GM18858 (cell line): ENCODE data around the gene RNF157.
"Not testable (repeated sequence)": the region's sequence is repeated elsewhere in the genome, so short reads cannot be mapped to it uniquely, and the experiment has no call there.

Source experiments
- ATAC-seq: cut with Tn5 transposase; IDR thresholded peaks from one replicate; pipeline ENCODE4 v1.9.1; 2021; ENCODE audit not compliant: unreplicated experiment

The RNF157 gene

GRCh38 chr17:76195281-76196096 is 44.8 kb downstream of the RNF157 start:
- ATAC-seq = no peak

GRCh38 chr17:76193591-76193990 is 46.7 kb downstream of the RNF157 start:
- no peak for ATAC-seq

DNA sequence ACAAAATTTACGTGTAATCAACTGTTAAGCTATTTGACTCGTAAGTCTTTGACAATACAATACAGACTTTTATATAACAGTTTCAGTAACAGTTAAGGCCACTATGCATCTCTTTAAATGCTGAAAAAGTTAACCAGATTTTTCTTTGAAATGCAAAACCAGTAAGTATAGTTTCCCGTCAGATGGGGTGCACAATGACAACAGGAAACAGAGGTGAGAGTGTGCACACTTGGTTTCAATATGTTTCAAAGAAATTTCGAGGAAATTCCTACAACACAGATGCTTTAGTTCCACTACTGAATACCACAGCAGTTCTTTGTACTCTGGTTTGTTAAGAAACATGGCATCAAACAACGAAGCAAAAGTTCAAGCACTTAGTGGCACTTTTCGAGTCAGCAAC is 48.4 kb downstream of the RNF157 start:
- ATAC-seq = peak; percentile 35

DNA sequence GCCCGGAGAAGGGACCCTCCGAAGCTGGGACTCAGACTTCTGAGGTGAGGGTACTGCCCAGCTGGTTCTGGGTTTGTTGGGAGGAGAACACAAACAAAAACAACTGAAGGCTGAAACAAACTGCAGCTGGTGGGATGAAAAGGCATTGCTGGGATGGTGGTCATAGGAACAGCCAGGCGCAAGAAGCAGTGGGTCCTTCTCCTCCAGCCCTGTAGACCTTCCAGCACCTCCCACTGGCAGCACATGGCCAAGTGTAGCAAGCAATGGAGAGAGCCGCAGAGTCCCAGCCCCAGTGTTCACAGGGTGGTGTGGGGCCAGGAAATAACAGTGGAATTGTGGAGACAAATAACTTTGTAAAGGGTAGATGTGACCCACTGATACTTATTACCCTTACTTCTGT is 50.6 kb downstream of the RNF157 start:
- ATAC-seq = no peak

GRCh38 chr17:76189247-76189646 is 51.0 kb downstream of the RNF157 start:
- no peak for ATAC-seq

GRCh38 chr17:76188213-76189016 is 51.9 kb downstream of the RNF157 start:
- ATAC-seq = no peak

- not testable (repeated sequence) for ATAC-seq
These were observed 53.5 kb downstream of the RNF157 start for GRCh38 chr17:76186774-76187173.

DNA sequence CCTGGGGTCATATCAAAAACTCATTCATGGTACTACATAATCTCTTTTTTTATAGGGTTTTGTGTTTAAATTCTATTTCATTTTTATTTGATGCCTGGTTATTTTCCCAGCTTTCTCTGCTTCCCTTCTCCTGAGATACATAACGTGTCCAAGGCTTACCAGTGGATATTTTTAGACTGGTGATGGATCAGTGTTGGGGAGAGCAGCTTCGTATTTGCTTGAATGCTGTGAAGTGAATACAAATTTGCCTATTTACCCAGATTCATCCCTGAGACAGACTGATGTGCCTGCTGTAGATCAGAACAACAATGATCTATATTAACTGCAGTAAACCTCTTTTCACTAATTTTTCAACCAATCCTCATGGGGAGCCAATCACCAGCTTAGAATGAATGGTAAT is 56.0 kb downstream of the RNF157 start:
- ATAC-seq = no peak

GRCh38 chr17:76182016-76182764 is 58.1 kb downstream of the RNF157 start:
- peak; percentile 63 for ATAC-seq

GRCh38 chr17:76179496-76180467 is 60.5 kb downstream of the RNF157 start:
- ATAC-seq = no peak

- no peak for ATAC-seq
These were observed 62.2 kb downstream of the RNF157 start for GRCh38 chr17:76178124-76178523.

DNA sequence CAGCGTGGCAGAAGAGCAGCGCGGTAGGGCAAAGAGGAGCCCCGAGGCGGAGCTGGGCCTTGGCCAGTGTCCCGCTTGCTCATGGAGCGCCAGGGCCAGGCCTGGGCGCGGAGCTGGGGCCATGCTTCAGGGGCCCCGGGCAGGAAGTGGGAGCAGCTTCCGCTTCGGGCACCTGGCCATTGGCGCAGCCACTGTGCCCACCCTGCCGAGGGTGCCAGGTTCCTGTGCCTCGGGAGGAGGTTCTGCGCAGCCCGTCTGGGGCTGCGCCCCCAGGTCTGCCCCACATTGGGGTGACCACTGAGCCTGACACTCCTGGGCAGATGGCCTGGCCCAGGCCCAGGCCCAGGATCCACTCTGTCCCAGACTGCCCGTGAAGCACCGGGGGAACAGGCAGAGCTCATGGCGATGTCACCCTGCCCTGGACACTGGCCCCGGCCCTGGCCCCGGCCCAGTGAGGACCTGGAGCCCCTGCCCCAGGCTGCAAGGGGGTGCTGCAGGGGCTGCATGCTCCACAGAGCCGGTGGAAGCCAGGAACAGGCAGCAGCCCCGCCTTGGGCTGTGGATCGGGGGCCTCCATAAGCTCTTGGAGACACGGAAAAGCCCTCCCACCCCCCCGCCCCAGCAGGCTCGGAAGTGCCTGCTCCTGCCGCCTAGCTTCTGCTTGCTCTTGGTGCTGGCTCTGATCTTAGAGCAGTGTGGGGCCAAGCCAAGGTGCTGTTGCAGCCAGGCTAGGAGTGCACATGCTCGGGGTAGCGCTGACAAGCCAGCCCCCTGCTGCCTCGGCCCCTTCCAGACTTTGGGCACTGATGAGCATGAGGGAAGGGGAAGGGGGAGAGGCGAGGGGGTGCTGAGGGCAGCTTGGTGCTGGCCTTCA is 63.4 kb downstream of the RNF157 start:
- ATAC-seq = no peak

- no peak for ATAC-seq
These were observed 66.3 kb downstream of the RNF157 start for GRCh38 chr17:76174037-76174436.

GRCh38 chr17:76173474-76173873 is 66.8 kb downstream of the RNF157 start:
- ATAC-seq = no peak

DNA sequence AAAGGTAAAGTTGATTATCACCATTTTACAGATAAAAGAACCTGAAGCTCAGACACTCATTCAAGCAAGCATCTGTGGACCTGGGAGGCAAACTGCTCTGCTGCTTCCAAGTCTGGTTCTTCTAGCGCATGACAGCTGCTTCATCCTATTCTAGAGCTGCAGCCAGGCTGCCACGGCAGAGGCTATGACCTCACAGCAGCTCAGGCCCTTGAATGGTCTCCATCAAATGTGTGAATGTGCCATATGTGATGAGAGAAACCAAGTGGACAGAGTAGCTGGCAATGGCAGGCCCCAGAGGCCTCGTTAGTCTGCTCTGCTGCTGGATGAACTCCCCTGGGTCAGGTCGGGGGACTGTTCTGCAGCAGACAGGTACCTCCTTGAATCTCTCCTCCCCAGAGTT is 68.6 kb downstream of the RNF157 start:
- no peak for ATAC-seq

DNA sequence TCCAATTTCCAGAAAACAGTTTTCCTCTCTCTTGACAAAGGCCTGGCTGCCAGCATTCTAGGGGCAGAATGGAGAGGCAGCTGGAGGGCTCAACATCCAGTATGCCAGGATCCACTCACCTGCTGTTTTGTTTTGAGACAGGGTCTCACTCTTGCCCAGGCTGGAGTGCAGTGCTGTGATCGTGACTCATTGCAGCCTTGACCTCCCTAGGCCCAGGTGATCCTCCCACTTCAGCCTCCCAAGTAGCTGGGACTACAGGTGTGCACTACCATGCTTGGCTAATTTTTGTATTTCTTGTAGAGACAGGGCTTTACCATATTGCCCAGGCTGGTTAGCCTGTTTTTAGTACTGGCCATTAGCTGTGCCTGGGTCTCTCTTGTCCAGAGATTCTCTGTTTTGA is 70.2 kb downstream of the RNF157 start:
- no peak for ATAC-seq

DNA sequence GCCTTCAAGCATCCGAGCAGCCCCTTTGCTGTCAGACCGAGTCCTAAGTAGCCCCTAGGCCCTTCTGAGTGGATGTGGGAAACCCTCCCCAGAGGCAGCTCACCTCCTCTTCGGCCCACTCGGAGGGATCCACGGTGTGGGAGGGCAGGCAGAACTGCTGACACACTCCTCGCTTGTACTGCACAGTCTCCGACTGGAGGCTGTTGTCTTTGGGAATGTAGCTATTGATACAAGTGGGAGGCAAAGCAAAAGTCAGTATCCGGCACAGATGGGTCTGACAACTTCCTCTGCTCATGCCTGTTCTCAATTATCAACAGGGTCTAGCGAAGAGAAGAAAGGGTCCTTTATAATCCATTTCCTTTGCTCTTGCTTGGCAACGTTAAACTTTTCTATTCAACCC is 73.4 kb downstream of the RNF157 start:
- no peak for ATAC-seq

- no peak for ATAC-seq
These were observed 74.1 kb downstream of the RNF157 start for GRCh38 chr17:76166168-76166567.

DNA sequence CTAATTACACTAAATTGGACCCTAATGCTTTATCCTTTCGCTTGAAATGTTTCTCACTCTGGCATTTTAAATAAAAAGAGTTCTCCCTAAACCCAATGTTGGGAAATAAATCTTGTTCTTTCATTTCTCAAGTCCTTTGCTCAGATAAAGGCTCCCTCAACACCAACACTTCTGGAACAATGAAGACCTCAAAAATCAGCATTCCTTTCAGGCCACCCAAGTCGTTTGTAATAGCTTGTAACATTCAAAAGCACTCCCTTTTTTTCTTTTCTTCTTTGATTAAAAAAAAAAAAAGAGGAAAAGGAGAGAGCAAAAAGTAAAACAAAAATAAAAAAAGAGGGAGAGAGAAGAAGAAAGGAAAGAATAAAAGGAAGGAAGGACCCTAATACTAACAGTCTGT is 76.0 kb downstream of the RNF157 start:
- no peak for ATAC-seq
